ENCODE measurements around the gene PRKACA. TPM values are rescaled to one million over a fixed set of nuclear protein-coding genes. Genes with fewer than 3 reads are reported as not detected.

The PRKACA gene
- 100 to 1,000 TPM in 2 of 5 donors, 10 to 100 TPM in 3; 70.2 to 122 (median 80.9) TPM for polyA plus RNA-seq (ENCODE audit: insufficient read depth in 1 of 5, insufficient read length in 5 of 5, low replicate concordance in 1 of 5)
- long read RNA-seq, donor 1, transcript PRKACA-201 (10 exons, 2,677 nt): major isoform, 21 of 22 reads
- long read RNA-seq, donor 1, partial matches to known transcripts: 0 of 22 reads
- long read RNA-seq, donor 1, other reads (novel, unspliced or antisense): 0 of 22 reads
- long read RNA-seq, donor 2, transcript PRKACA-201 (10 exons, 2,677 nt): major isoform, 13 of 13 reads
- long read RNA-seq, donor 2, partial matches to known transcripts: 0 of 13 reads
- long read RNA-seq, donor 2, other reads (novel, unspliced or antisense): 0 of 13 reads
- long read RNA-seq, donor 3, transcript PRKACA-201 (10 exons, 2,677 nt): major isoform, 15 of 17 reads
- long read RNA-seq, donor 3, partial matches to known transcripts: 0 of 17 reads
- long read RNA-seq, donor 3, other reads (novel, unspliced or antisense): 0 of 17 reads
- long read RNA-seq, donor 4, transcript PRKACA-201 (10 exons, 2,677 nt): major isoform, 18 of 18 reads
- long read RNA-seq, donor 4, partial matches to known transcripts: 0 of 18 reads
- long read RNA-seq, donor 4, other reads (novel, unspliced or antisense): 0 of 18 reads
- long read RNA-seq, donor 5, transcript PRKACA-201 (10 exons, 2,677 nt): major isoform, 16 of 44 reads
- long read RNA-seq, donor 5, partial matches to known transcripts: 26 of 44 reads
- long read RNA-seq, donor 5, other reads (novel, unspliced or antisense): 0 of 44 reads
- long read RNA-seq, donor 6, transcript PRKACA-201 (10 exons, 2,677 nt): major isoform, 26 of 28 reads
- long read RNA-seq, donor 6, partial matches to known transcripts: 0 of 28 reads
- long read RNA-seq, donor 6, other reads (novel, unspliced or antisense): 0 of 28 reads
- long read RNA-seq, donor 7, transcript PRKACA-201 (10 exons, 2,677 nt): major isoform, 28 of 37 reads
- long read RNA-seq, donor 7, partial matches to known transcripts: 8 of 37 reads
- long read RNA-seq, donor 7, other reads (novel, unspliced or antisense): 0 of 37 reads
- long read RNA-seq, donor 8, transcript PRKACA-201 (10 exons, 2,677 nt): major isoform, 9 of 10 reads
- long read RNA-seq, donor 8, partial matches to known transcripts: 0 of 10 reads
- long read RNA-seq, donor 8, other reads (novel, unspliced or antisense): 0 of 10 reads

GRCh38 chr19:14117668-14118164, at the start of gene PRKACA:
TSS of gene PRKACA (minus strand) at chr19:14117762. CDS start at chr19:14117547, 215 bp downstream.
- DNase-seq: peak; percentile 99

- no peak for DNase-seq
Observed at GRCh38 chr19:14166999-14167575, 49.5 kb upstream of the PRKACA start.

- DNase-seq: no peak
Observed at GRCh38 chr19:14165990-14166830, 48.6 kb upstream of the PRKACA start.

- no peak for DNase-seq
Observed at GRCh38 chr19:14164724-14165493, 47.3 kb upstream of the PRKACA start.

- DNase-seq: no peak
Observed at GRCh38 chr19:14164082-14164481, 46.5 kb upstream of the PRKACA start.

GRCh38 chr19:14162871-14163297, 45.3 kb upstream of the PRKACA start:
- DNase-seq: no peak

- DNase-seq: no peak
Observed at GRCh38 chr19:14161305-14161704, 43.7 kb upstream of the PRKACA start.

GRCh38 chr19:14160017-14160703, 42.6 kb upstream of the PRKACA start:
- no peak for DNase-seq

- DNase-seq: no peak
Observed at GRCh38 chr19:14159059-14159458, 41.5 kb upstream of the PRKACA start.

- DNase-seq: no peak
Observed at GRCh38 chr19:14158276-14159023, 40.9 kb upstream of the PRKACA start.

- DNase-seq: no peak
Observed at GRCh38 chr19:14156971-14157717, 39.6 kb upstream of the PRKACA start.

GRCh38 chr19:14156122-14156521, 38.6 kb upstream of the PRKACA start:
- DNase-seq: no peak

- DNase-seq: no peak
Observed at GRCh38 chr19:14155371-14155770, 37.8 kb upstream of the PRKACA start.

- no peak for DNase-seq
Observed at GRCh38 chr19:14152713-14153112, 35.2 kb upstream of the PRKACA start.

GRCh38 chr19:14150770-14151661, 33.5 kb upstream of the PRKACA start:
- no peak for DNase-seq

- no peak for DNase-seq
Observed at GRCh38 chr19:14150041-14150769, 32.6 kb upstream of the PRKACA start.
